ENCODE results near the gene VPS37C.

VPS37C gene

DNA sequence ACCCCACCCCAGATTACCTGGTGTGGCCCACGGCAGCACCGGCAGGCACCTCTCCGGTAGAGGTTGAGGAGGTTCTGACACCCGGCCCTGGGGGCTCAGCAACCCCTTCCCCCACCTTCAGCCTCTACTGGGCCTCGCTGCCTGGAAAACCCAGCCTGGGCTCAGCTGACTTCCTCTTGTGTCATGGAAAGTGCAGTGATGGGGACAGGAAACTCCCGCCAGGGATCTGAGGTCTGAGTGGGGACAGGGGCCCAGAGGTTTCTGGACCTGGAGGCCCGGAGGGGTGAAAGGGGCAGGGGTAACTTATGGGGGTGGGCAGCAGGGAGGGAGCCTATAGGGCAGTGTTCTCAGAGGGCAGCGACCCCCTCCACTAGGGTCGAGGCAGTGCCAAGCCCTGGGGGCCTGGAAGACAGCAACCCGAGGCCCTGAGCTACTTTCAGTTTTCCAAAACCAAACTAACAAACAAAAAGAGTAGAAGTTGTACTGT, 68.9 kb downstream of the VPS37C start:
- no peak for DNase-seq

DNA sequence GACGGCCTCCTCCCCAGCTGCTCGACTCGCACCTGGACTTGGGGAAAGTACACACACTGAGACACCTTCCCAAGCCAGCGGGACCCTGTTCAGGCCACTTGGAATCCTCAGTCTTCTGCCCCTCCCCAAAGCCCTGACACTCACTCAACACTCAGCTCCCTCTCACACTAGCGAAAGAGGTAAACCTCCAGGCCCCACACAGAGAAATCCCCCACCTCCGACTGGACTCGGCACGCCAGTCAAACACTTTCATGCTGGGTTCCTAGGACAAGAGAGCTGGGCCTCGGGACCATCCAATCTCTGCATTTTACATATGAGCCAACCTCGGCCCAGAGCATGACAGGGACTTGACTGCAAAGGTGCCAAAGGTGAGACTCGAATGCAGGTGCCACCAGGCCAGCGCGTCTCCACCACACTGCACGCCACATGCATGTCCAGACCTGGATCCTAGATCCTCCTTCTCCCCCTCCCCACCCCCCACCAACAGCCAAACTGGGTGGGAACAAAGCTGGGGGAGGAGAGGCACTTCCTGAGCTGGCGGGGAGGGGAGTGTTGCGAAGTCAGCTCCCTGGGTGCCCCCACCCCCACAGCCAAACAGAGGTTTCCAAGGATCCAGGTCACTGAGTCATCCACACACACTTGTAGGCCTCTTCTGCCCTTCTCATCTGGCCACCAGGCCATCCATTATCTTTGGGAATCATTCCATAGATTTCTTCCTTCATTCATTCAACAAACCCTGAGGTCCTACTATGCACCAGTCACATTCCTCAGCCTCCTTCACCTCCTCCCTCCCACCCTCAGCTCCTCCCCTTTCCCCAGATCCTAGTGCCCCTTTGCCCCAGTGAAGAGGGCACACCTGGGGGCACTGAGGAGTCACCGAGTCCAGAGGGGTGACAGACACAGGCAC, 69.6 kb downstream of the VPS37C start:
- DNase-seq: no peak

DNA sequence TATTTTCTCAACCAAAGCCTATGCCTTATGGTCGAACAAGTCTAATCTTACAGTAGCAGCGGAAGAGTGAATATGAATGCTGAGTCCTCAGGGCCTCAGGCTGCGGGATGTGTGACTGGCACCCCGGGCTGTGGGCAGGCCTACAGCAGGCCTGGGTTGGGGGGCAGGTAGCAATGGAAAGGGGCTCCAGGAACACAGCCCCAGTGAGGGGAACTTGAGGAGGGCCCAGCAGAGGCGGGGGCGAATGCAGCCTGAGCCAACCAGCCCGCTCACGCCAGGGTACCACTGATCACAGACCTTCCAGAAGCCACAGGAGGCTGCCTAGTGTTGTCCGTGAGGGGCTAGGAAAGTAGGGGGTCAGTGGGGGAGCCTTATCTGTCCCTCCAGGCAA, 70.2 kb downstream of the VPS37C start:
- DNase-seq: no peak

DNA sequence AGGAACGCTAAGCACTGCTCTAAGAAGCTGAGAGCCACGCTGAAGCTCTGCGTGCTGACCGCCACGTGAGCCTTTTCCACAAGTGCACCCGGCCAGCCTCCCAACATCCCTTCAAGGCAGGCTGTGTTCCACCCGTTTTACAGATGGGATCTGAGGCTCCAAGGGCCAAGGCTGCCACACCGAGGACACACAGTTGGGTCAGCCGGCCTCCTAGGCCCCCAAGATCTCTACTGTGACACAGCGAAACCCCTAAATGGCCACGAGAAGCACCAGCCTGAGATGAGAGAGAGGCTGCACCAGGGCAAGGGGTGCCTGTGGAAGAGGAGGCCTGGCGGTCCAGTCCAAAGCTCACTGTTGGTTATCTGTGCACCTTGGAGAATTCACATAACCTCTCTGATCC, 70.7 kb downstream of the VPS37C start:
- no peak for DNase-seq

DNA sequence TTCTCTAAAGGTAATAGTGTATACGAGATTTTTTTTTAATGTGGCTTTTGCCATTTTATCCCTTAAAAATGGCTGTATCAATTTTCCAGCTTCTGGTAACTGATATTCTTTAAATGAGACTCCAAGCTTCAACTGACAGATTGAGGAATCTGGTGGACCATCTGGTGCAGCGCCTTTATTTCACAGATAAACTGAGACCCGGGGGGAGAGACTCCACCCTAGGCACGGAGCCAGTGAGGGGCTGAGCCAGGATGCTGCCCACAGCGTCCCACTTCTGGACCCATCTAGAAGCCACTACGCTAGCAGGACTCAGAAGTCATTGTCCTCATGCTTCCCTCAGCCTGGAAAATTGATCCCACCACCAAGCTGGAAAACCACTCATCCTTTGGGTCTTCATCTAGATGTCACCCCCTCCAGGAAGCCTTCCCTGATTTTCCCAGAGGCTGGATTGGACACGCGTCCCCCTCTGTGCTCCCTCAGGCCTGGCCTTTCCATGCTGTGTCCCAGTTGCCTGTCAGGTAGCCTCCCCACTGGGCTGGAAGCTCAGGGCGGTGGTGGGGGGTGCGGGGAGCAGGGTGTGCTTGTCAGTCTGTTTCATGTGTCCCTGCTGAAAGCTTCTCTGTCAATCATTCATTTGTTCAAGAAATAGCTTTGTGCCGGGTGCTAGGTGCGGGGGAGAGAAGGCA, 71.3 kb downstream of the VPS37C start:
- no peak for DNase-seq

DNA sequence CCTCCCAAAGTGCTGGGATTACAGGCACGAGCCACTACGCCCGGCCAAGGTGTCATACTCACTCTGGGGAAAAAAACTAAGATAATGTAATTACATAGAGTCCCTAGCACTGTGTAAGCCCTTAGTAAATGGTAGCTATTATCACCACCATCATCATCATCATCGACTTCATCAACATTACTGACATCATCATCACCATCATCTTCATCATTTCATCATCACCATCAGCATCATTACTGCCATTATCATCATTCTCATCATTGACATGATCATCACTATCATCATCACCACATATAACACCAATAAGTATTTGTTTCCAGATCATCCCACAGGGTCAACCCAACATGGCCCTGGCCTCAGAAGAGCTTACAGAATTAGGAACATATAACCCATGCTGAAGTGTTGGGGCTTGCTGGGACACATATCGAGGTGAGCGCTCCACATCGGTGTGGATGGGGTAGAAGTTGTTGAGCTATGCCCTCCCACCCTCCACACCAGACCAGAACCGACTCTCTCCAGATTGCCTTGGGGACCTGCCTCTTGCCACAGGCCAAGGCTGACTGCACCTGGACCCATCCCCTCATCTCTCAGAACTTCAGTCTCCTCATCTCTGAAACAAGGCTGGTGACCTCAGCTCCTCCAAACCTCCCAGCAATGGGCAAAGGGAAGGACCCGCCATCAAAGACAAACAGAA, 73.7 kb downstream of the VPS37C start:
- DNase-seq: no peak

DNA sequence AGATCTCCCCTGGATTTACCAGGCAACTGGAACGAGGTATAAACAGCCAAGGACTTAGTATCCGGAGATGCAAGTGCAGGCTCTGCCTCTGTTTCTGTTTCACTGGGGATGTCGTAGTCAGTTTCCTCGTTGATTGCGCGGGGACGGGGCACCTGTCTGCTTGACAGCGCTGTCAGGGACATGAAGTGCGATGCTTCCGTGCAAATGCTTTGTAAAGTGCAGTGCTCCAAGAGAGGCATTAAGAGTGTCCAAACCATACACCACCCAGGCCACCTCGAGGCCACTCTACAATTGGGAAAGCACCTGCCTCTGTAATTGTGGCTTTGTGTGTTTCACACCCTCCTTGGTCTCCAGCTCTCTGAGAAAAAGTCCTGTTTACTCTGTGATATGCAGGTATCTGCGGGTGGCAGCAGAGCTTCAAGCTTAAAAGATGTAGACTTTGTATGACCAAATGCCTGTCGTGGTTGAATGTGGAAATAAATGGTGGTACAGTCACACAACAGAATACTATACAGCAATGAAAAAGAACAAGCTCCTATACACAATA, 77.6 kb downstream of the VPS37C start:
- no peak for DNase-seq

DNA sequence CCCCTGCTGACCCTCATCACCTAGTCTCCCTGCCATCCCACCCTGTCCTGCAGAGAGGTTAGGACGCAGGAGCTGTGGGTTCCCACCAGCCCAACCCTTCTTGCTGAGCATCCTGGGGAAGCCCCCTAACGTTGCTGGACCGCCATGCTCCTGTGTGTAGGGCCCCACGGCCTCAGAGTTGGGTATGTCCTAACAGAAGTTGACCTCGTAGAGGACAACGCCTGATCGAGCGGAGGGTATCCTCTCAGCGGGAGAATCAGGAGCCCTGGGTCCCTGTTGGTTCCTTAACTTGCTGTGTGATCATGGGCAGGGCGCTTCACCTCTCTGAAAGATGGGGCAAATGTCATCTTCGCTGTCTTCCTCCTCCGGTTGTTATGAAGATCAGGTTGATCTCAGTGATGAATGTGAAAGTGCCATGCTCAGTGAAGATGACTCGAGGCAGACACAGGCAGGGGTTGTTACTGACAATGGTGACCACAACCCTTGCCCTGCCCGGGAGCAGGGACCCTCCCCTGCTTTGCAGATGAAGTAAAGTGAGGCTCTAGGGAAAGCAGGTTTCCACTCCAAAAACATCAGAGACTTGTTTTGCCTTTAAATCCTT, 78.2 kb downstream of the VPS37C start:
- DNase-seq: no peak

DNA sequence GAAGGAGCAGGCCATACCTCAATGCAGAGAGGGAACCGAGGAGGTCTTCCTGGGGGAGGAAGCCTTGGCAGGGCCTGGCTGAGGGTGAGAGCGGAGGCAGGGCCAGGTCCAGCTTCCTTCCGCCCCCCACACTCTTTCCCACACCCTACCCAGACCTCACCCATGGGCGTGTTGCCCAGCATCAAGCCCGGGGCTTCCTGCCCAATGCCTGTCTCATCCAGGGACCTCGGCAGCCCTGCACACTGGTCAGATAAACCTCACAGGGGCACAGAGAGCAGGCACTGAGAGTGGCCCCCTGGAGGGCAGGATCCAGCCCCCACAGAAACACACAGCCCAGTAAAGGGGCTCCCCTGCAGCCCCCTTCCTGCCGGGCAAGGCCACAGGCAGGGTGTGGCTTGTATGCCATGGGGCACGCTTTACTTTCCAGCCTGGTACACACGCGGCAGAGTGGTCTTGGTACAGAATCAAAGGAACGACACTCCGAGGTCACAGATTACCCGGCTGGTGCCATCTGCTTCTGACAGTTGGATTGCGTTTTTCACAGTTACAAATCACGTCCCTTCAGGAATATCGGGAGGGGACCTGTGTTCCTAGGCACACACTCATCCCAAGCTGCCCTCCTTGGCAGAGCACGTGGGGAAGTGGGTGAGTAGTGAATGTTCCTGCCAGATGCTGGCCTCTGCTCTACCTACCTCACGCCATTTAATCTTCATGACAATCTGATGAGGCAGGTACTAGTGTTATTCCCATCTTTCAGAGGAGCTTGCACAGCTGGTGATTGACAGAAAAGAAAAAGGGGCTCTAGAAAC, 79.0 kb downstream of the VPS37C start:
- DNase-seq: no peak

DNA sequence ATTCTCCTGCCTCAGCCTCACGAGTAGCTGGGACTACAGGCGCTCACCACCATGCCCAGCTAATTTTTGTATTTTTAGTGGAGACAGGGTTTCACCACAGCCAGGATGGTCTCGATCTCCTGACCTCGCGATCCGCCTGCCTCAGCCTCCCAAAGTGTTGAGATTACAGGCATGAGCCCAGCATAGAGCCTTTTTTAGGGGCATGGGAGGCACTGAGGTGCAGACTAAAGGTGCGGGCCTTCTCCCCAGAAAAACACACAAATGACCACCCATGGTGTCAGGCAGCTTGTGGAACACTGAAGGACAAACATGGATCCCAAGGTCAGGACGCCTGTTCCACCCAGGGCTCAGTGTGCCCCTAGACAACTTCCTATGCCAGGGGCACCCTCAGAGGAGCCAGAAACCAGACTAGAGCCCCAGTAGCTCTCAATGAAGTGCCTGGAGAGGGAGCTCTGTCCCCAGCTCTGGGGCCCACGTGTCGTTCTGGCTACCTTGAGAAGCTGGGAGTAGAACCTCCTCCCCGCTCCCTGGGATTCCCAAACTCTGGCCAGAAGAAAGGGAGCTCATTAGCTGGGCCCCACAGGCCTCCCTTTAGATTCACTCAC, 80.1 kb downstream of the VPS37C start:
- no peak for DNase-seq

DNA sequence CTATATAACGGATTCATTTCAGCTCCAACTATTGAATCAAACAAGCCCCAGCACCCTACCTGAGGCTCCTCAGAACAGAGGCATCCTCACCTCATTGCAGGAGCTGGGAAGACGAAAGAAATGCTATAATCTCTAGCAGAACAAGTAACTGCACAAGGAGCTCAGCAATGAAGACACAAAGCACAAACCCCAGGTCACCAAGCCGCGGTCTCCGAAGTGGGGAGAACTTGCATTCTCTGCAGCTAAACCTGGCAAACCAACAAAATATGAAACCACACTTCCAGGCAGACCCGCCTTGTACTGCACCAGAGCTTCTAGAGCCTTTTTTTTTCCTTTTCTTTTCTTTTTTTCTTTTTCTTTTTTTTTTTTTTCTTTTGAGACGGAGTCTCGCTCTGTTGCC, 80.7 kb downstream of the VPS37C start:
- no peak for DNase-seq

All from NCI-H1436 (cell line).